ENCODE measurements around the gene SETD1A. TPM values are rescaled to one million over a fixed set of nuclear protein-coding genes. Genes with fewer than 3 reads are reported as not detected.

SETD1A gene
- total and polyA plus RNA-seq, 9 of the 15 experiments (the other 6 are each of a cell fraction or from before 2014, with no cell fraction given) = 0.08 to 36.0 (median 4.2) TPM

GRCh38 chr16:30965436-30965835 lies 7.9 kb downstream of the SETD1A start:
- no peak overlapping the region for H3K4me3 ChIP-seq
- peak; percentile 54 for ATAC-seq
- intact Hi-C loops (cut with micrococcal nuclease) (no loop called here), in situ Hi-C loops (cut with MboI) (loop anchor here (25.0 kb wide), 1 partner anchor 897 kb away; the partner anchor contains the start of gene ZNF267)
- no peak for FAIRE-seq
- H3K27ac ChIP-seq (ENCODE audit: extremely low read depth, low read depth, low read length) = no peak overlapping the region
- H3K9me3 ChIP-seq (replicated peaks; ENCODE audit: control insufficient read depth, insufficient read depth, low read depth, low read length) = no peaks in the 10 kb centered on the region
- H4K20me1 ChIP-seq (replicated peaks; ENCODE audit: control insufficient read depth, insufficient read depth, low read length) = no peaks in the 10 kb centered on the region
- H3K79me2 ChIP-seq (ENCODE audit: control insufficient read depth, insufficient read depth, low read length) = peaks cover 4% of the 10 kb centered on the region; the same call in 1 of the 3 replicates
- no peaks in the 10 kb centered on the region for H3K27me3 ChIP-seq (ENCODE audit: control insufficient read depth in 2 of 2, insufficient read depth in 2 of 2, low read length in 2 of 2)
- CTCF ChIA-PET (ENCODE audit: low intra/inter-chr PET ratio) = no interaction called here
- POLR2A ChIA-PET = interaction anchor here (1.0 to 2.5 kb wide), 3 partner anchors 13 to 38 kb away, joined by 3 to 7 read pairs (median 4); no protein-coding TSS in a partner anchor
- no peak overlapping the region for H3K4me2 ChIP-seq (ENCODE audit: insufficient read depth, low read length)
- peak in 2 of 4 experiments; percentile 44 for DNase-seq (ENCODE audit: extremely low read depth in 1 of 4, low spot score in 3 of 4)
- TF ChIP-seq, protein P1, sequence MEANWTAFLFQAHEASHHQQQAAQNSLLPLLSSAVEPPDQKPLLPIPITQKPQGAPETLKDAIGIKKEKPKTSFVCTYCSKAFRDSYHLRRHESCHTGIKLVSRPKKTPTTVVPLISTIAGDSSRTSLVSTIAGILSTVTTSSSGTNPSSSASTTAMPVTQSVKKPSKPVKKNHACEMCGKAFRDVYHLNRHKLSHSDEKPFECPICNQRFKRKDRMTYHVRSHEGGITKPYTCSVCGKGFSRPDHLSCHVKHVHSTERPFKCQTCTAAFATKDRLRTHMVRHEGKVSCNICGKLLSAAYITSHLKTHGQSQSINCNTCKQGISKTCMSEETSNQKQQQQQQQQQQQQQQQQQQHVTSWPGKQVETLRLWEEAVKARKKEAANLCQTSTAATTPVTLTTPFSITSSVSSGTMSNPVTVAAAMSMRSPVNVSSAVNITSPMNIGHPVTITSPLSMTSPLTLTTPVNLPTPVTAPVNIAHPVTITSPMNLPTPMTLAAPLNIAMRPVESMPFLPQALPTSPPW (CRISPR knock-in tag; IDR thresholded peaks at IDR 0.05) = 0 out of 2 replicates have a peak, but pooled peaks have one; percentile 14
- TF ChIP-seq, protein P2, sequence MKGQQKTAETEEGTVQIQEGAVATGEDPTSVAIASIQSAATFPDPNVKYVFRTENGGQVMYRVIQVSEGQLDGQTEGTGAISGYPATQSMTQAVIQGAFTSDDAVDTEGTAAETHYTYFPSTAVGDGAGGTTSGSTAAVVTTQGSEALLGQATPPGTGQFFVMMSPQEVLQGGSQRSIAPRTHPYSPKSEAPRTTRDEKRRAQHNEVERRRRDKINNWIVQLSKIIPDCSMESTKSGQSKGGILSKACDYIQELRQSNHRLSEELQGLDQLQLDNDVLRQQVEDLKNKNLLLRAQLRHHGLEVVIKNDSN (CRISPR knock-in tag; IDR thresholded peaks at IDR 0.05) = no peak
- no peak for TF ChIP-seq ZNF143 (CRISPR knock-in tag; IDR thresholded peaks at IDR 0.05)
- TF ChIP-seq COPS2 (conservative IDR thresholded peaks at IDR 0.05) = no peak
- TF ChIP-seq TCFL5 (CRISPR knock-in tag; conservative IDR thresholded peaks at IDR 0.05) = no peak
- no peak for TF ChIP-seq ZNF140 (CRISPR knock-in tag; IDR thresholded peaks at IDR 0.05)
- 0 out of 2 replicates have a peak, but pooled peaks have one; percentile 16 for TF ChIP-seq MTA3 (IDR thresholded peaks at IDR 0.05; ENCODE audit: borderline replicate concordance)
- no peak for TF ChIP-seq RUNX1 (IDR thresholded peaks at IDR 0.05; ENCODE audit: low read depth)
- no peak for TF ChIP-seq PHF21A (IDR thresholded peaks at IDR 0.05; ENCODE audit: borderline replicate concordance, low read depth)
- no peak for TF ChIP-seq SMARCE1 (IDR thresholded peaks at IDR 0.05)
- no peak for TF ChIP-seq ZBED1 (IDR thresholded peaks at IDR 0.05)
- TF ChIP-seq RNF2 (IDR thresholded peaks at IDR 0.05) = no peak
- no peak for TF ChIP-seq ESRRA (IDR thresholded peaks at IDR 0.05; ENCODE audit: borderline replicate concordance, low read depth)
- no peak overlapping the region for H3K9ac ChIP-seq (ENCODE audit: insufficient read depth in 1 of 2, low read depth in 2 of 2, low read length in 2 of 2)
- peaks cover 0 to 7% of the 10 kb centered on the region in 2 experiments; a peak in 1 of 5 replicates for H3K4me1 ChIP-seq (replicated peaks in 1 of 2; ENCODE audit: control insufficient read depth in 2 of 2, insufficient read depth in 2 of 2, low read length in 2 of 2)
- H2AFZ ChIP-seq (ENCODE audit: low read depth, low read length) = no peak overlapping the region
- no TSS peak for BruUV-seq (replicated peaks)
- H3K9me1 ChIP-seq (ENCODE audit: control insufficient read depth, insufficient read depth, low read length) = no peaks in the 10 kb centered on the region
- peaks cover 91% of the 10 kb centered on the region; the same call in 2 of the 3 replicates for H3K36me3 ChIP-seq (ENCODE audit: control insufficient read depth, insufficient read depth, low read length)
- WGBS (ENCODE audit: insufficient coverage, low coverage, missing lambda C conversion rate) = no CpG with 5 or more reads among the region's 15 CpGs
